ENCODE data around the gene RNF2. TPM values are rescaled to one million over a fixed set of nuclear protein-coding genes. Genes with fewer than 3 reads are reported as not detected.

Gene RNF2
- total and polyA plus RNA-seq, 10 of the 15 experiments (the other 5 are each of a cell fraction or from before 2014, with no cell fraction given): 4.8 to 36.3 (median 15.1) TPM

GRCh38 chr1:185016880-185017279 is 28.5 kb upstream of the RNF2 start:
- CTCF ChIA-PET: interaction anchor here (1.0 to 1.5 kb wide), 2 partner anchors 34 to 129 kb away, joined by 3 to 6 read pairs; no protein-coding TSS in a partner anchor

More at GRCh38 chr1:185016880-185017279, 28.5 kb upstream of the RNF2 start:
- BruUV-seq (replicated peaks): no TSS peak
- RAD21 ChIA-PET (ENCODE audit: unreplicated experiment): no interaction called here
- SMC1A ChIA-PET (ENCODE audit: uncharacterized antibody, unreplicated experiment): no interaction called here
- no peaks in the 10 kb centered on the region for H3K36me3 ChIP-seq (ENCODE audit: control insufficient read depth in 2 of 2, insufficient read depth in 2 of 2, low read length in 1 of 2)
- H3K9ac ChIP-seq (ENCODE audit: control insufficient read depth, insufficient read depth, low read length): no peak overlapping the region
- ATAC-seq: no peak
- no peaks in the 10 kb centered on the region for H3K27me3 ChIP-seq (replicated peaks in 1 of 2; ENCODE audit: control insufficient read depth in 2 of 2, insufficient read depth in 2 of 2, low read length in 1 of 2)
- no peaks in the 10 kb centered on the region for H3K79me2 ChIP-seq (ENCODE audit: control insufficient read depth, insufficient read depth, low read length)
- H3K4me1 ChIP-seq (ENCODE audit: control insufficient read depth, insufficient read depth, low read length): no peaks in the 10 kb centered on the region
- POLR2A ChIA-PET: no interaction called here
- TF ChIP-seq EED (IDR thresholded peaks at IDR 0.05; ENCODE audit: low read depth) (no peak), ASH2L (IDR thresholded peaks at IDR 0.05; ENCODE audit: borderline replicate concordance, low read depth) (no peak), EP300 (IDR thresholded peaks at IDR 0.05; ENCODE audit: borderline replicate concordance in 1 of 2, control insufficient read depth in 1 of 2, low read depth in 2 of 2, low read length in 2 of 2) (no peak), MEF2B (IDR thresholded peaks at IDR 0.05; ENCODE audit: partially characterized antibody, poor library complexity, severe bottlenecking) (no peak), NFIC (IDR thresholded peaks at IDR 0.05; ENCODE audit: low read depth, low read length) (no peak), DPF2 (IDR thresholded peaks at IDR 0.05) (no peak), STAT1 (conservative IDR thresholded peaks at IDR 0.05) (no peak), RBBP5 (conservative IDR thresholded peaks at IDR 0.05) (no peak), ZNF384 (IDR thresholded peaks at IDR 0.05; ENCODE audit: borderline replicate concordance, low read depth, low read length) (no peak), SMAD5 (IDR thresholded peaks at IDR 0.05; ENCODE audit: low read depth) (no peak), ZNF622 (IDR thresholded peaks at IDR 0.05) (no peak), SKIL (IDR thresholded peaks at IDR 0.05; ENCODE audit: low read depth, poor library complexity, severe bottlenecking) (no peak), PML (IDR thresholded peaks at IDR 0.05; ENCODE audit: low read length) (no peak)
- H3K9me3 ChIP-seq (replicated peaks; ENCODE audit: control insufficient read depth, insufficient read depth, low read length): no peaks in the 10 kb centered on the region
- FAIRE-seq: no peak
- in situ Hi-C loops (cut with MboI) (no loop called here), intact Hi-C loops (cut with micrococcal nuclease; ENCODE audit: unreplicated experiment) (no loop called here)
- no peak overlapping the region for H3K27ac ChIP-seq (ENCODE audit: control insufficient read depth, insufficient read depth)
- no peak for DNase-seq (ENCODE audit: low read depth, low spot score)
- H2AFZ ChIP-seq (ENCODE audit: control insufficient read depth, low read depth, low read length): no peak overlapping the region
- no peak overlapping the region for H3K4me2 ChIP-seq (ENCODE audit: control insufficient read depth, insufficient read depth)
- WGBS (ENCODE audit: insufficient coverage, insufficient replicate concordance, low lambda C conversion rate, missing lambda C conversion rate): 0% methylated on average over 2 of the region's 2 CpGs
- no peaks in the 10 kb centered on the region for H4K20me1 ChIP-seq (ENCODE audit: control insufficient read depth, insufficient read depth)
- H3K4me3 ChIP-seq: no peak overlapping the region

Data from GM12878 (cell line).